HG03439 (cell line): ENCODE data around the gene THOP1.
"Not testable (repeated sequence)": the region's sequence is repeated elsewhere in the genome, so short reads cannot be mapped to it uniquely, and the experiment has no call there.

Source experiments
- ATAC-seq: cut with Tn5 transposase; IDR thresholded peaks from one replicate; pipeline ENCODE4 v1.9.1; 2021; ENCODE audit warnings: mild to moderate bottlenecking, moderate library complexity; ENCODE audit not compliant: unreplicated experiment

Gene THOP1

DNA sequence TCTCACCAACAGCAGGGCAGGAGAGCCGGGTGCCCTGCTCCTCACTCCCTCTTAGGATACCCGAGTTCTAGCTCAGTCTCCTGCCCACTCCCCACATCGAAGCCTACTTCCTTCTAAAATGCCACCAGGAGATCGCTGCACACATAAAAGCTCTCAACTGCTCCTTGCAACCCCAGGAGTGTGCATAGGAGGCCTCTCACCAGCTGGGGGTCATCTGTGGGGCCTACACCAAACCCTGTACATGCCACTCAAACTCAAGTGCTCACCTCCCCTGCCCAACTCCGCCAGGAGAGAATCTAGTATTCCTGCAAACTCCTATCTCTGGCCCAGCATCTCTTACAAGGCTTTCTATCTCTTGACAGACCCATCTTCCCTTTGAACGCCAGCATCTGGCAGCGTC is 5.0 kb upstream of the THOP1 start:
- no peak for ATAC-seq

DNA sequence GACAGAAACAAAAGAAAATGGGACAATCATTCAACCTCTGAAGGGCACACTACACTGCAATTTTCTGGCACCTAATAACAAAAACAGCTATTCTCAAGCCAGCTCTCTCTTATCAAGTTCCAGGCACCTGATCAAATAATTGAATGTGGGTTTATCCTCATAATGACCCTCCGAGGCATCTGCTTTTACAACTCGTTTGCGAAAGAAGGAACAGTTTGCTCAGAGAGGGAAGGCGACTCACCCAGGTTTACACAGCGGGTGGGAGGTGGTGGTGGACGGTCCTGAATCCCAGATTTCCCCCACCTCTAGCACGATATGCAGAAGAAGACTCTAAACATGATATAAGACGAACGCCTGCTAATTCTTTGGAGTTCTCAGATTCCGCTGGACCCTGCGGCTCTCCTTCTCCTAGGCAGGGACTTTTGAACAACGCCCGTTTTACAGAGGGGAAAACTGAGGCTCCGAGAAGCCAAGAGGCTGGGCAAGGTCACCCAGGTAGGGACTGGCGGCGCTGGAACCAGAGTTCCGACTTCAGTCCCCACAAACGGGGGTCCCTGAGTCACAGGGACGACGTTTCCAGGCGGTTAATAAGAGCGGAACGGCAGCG is 2.9 kb upstream of the THOP1 start:
- no peak for ATAC-seq

DNA sequence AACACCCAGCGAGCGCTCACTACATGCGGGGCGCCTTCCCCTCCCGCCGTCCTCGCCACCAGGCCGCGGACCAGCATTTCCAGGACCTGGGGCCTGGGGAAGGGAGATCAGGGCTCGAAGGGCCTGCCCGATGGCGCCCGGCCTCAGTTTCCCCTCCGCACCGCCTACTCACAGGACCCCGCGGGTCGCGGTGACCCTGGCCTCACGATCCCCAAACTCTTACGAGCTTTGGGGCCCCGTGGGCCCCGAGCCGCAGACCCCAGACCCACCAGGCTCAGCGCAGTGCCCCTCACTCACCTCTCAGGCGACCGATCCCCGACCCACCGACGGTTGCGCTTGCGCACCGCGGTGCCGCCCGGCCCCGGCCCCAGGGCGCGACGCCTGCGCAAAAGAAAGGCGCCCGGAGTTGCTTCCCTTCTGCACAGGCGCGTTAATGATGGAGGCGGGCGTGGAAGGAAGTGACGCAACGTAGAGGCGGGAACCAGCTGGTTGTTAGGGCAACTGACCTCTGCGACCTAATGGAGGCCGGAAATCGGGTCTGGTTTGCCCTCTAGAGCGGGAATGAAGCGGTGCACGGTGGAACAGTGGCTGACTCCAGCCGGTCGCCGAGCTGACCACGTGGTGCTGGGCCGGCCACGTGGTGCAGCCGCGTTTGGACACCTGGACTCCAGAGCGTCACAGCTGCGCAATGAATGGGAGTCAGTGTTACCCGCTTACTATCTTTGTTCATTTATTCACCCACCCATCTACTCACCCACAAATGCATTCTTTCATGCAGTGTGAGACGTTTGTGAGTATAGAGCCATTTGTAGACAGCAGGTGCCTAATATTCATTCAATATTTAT is 2.1 kb upstream of the THOP1 start, which contains the start of gene SGTA:
Gene SGTA (minus strand): TSS at position 338 of the 845 bp plus-strand sequence. CDS start 14,205 bp downstream, outside the sequence.
- peak; percentile 78 for ATAC-seq

- no peak for ATAC-seq
Measured at GRCh38 chr19:2783781-2784145, 1.5 kb upstream of the THOP1 start.

DNA sequence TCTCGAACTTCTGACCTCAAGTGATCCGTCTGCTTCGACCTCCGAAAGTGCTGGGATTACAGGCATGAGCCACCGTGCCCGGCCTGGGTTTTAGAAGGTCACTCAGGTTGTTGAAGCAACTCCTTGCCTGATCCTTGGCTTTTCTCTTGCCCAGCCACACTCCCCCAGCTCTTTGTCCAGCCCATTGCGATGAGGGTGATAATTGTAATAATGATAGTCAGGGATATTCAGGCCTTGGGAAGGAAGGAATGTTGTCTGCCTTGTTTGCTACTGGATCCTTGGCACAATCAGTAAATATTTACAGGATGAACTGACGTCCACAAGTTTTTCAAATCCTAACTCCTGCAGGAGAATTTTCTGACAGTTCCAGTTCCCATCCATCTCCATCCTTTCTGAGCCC is 1.8 kb downstream of the THOP1 start:
- no peak for ATAC-seq

- no peak for ATAC-seq
Measured at GRCh38 chr19:2788237-2788636, 2.9 kb downstream of the THOP1 start.

DNA sequence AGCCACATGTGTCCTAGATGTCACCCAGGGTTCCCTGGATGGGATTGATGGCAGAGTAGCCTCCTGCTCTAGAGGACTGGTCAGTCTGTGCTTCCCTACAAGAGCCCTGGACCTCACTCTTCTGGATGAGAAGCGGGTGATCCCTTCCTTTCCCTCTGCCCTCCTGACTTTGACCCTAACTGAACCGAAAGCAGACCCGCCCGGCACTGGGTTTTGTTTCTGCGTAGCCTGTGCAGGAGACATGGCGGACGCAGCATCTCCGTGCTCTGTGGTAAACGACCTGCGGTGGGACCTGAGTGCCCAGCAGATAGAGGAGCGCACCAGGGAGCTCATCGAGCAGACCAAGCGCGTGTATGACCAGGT is 4.9 kb downstream of the THOP1 start:
- ATAC-seq: no peak

- no peak for ATAC-seq
Measured at GRCh38 chr19:2790557-2791271, 5.4 kb downstream of the THOP1 start.

DNA sequence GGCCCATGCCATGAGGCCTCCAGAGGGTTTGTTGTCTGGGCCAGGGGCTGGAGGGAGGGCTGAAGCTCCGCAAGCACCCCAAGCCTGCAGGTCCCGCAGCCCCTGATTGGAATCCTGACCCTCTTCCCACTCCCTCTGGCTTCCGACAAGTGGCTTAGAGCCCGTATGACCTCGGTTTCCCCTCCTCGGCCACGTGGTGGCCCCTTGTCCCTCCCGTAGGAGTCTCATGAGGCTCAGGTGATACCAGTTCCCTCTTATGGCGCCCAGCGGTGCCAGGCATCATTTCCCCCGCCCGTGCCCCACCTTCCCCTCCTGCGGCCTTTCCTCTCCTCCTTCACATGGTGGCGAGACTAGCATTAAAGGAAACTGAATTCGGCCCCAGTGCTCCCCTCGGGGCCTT is 6.1 kb downstream of the THOP1 start:
- ATAC-seq: no peak

GRCh38 chr19:2791876-2792275 is 6.6 kb downstream of the THOP1 start:
- no peak for ATAC-seq

- ATAC-seq: not testable (repeated sequence)
Measured at GRCh38 chr19:2792666-2793065, 7.4 kb downstream of the THOP1 start.

- no peak for ATAC-seq
Measured at GRCh38 chr19:2793126-2793525, 7.8 kb downstream of the THOP1 start.

DNA sequence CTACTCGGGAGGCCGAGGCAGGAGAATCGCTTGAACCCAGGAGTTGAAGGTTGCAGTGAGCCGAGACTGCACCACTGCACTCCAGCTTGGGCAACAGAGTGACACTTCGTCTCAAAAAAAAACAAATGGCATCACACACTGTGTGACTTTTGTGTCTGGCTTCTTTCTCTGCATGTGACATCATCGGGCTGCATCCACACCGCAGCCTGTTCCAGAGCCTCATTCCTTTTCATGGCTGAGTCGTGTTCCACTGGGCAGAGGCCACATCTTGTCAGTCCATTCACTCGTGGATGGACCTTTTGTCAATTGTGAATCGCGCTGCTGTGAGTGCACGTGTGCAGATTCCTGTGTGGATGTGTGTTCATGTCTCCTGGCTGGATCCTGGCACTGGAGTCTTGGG is 8.3 kb downstream of the THOP1 start:
- ATAC-seq: no peak

GRCh38 chr19:2795827-2796658 is 10.7 kb downstream of the THOP1 start:
- no peak for ATAC-seq

DNA sequence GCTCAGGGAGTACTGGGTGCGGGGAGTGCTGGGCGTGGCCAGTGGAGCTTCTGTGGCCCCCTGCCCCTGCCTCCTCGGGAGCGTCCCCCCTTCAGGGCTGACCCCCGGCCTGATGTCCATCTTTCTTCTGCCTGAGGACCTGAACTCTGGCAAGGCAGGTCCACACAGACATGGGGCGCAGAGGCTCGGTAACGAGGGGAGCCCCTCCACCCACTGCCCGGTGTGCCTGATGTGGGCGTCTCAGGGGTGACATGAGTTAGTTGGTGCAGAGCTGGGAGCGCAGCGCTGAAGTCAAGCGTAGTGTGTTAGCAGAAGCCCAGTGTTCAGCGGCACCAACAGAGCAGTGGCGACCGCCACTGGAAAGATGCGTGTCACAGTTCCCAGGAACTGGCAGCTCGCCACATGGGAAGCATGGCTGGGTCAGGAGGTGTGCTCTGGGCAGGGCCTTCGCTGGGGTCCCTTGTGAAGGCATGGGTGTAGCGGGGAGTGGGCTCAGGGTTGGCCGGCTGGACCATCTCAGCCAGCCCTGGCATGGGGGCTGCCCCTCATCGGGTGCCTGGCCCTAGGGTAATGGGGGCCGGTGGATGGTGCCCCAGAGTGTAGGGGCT is 11.5 kb downstream of the THOP1 start:
- ATAC-seq: no peak

GRCh38 chr19:2797280-2797679 is 12.0 kb downstream of the THOP1 start:
- no peak for ATAC-seq

- no peak for ATAC-seq
Measured at GRCh38 chr19:2798158-2798685, 12.9 kb downstream of the THOP1 start.

DNA sequence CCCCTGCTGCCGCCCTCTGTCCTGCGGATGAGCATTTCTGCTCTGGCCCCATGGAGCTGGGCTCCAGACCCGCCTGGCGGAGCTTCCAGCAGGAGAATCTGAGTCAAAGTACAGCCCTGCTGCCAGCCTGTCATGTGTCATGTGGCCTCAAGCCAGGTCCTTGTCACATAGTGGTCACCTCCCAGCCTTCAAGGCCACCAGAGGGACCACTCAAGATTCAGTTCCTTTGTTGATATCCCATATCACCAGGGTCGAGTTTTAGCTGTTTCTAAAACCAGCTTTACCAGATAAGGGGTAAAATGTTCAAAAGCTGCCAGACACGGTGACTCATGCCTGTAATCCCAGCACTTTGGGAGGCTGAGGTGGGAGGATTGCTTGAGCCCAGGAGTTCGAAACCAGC is 13.4 kb downstream of the THOP1 start:
- no peak for ATAC-seq

- no peak for ATAC-seq
Measured at GRCh38 chr19:2799273-2800020, 14.1 kb downstream of the THOP1 start.

DNA sequence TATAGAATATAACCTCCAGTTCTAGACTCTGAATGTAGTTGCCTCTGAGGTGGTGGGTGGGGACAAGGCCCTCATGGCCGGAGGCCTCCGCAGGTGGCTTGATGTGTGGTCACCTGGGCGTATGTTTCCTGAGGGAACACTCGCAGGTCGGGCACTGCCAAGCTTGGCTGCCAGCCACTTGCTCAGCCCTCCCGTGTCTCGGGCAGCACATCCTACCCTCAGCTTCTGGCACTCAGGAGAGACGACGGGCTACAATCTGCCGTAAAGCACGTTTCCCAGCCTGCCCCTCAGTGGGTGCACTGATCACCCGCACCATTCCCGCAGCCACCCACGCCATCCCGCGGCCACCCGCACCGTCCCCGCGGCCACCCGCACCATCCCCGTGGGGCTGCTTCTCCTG is 15.2 kb downstream of the THOP1 start:
- ATAC-seq: no peak
